GM18517 (cell line): ENCODE data around the gene GABRB2.
"Not testable (repeated sequence)": the region's sequence is repeated elsewhere in the genome, so short reads cannot be mapped to it uniquely, and the experiment has no call there.

Experiments
- ATAC-seq: cut with Tn5 transposase; IDR thresholded peaks from one replicate; pipeline ENCODE4 v1.9.1; 2021; ENCODE audit warnings: mild to moderate bottlenecking, moderate library complexity; ENCODE audit not compliant: unreplicated experiment

GABRB2 gene

DNA sequence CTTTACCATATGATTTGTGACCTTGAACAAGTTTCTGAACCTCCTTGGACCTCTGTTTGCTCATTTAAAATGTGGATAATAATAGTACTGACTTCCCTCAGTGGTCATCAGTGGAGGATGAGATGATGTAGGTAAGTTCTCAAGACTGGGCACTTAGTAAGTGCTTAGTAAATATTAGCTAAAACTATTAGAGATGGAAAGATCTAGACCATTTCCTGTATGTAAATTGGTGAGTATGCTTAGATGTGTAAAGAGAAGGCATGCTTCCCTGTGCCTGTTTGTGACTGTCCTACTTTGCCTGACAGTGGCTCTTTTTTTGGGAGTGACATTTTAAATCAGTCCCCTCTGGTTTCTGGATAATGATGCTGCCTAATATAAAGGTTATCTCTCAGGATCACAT is 288.1 kb downstream of the GABRB2 start:
- no peak for ATAC-seq

DNA sequence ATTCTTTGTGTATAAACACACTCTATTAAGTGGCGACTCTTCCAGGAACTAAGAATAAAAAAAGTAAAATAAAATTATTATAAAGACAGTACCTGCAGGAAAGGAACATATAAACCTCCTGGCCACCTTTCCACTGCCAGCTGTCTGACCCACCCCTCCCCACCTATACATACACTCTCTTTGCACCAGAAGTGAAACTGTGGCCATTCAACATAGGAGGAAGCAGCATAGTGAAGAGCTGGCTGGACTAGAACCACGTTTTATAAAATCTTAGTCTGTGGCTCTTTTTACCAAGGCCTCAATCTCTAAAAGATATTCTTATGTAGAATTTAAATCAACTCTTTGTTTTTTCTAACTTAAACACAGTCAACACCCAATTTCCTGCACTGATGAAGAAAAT is 289.6 kb downstream of the GABRB2 start:
- no peak for ATAC-seq

DNA sequence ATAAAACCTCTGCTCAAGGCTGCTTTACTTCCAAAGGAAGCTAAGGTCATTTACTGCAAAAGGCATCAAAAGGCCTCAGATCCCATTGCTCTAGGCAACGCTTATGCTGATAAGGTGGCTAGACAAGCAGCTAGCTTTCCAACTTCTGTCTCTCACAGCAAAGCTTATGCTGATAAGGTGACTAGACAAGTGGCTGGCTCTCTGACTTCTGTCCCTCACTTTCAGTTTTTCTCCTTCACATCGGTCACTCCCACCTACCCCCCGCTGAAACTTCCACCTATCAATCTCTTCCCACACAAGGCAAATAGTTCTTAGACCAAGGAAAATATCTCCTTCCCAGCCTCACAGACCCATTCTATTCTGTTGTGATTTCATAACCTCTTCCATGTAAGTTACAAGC is 293.6 kb downstream of the GABRB2 start:
- ATAC-seq, result not testable (repeated sequence)

DNA sequence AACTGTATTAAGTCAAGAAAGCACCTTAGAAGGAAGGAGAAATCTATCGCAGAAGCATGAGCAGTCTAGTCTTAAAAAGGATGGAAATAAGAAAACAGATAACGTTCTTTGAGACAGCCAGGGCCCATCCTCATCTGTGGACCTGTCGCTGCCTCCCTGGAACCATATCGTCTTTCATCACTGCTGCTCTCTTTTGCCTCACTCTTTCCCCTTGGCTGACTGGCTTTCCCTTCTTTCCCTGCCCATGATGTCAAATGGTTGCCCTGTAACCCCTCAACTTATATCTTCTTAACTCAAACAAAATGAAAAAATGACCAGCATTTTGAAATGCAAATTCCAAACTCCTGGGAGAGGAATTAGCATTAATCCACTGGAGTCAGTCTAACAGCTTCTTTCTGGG is 299.8 kb downstream of the GABRB2 start:
- ATAC-seq, result no peak

DNA sequence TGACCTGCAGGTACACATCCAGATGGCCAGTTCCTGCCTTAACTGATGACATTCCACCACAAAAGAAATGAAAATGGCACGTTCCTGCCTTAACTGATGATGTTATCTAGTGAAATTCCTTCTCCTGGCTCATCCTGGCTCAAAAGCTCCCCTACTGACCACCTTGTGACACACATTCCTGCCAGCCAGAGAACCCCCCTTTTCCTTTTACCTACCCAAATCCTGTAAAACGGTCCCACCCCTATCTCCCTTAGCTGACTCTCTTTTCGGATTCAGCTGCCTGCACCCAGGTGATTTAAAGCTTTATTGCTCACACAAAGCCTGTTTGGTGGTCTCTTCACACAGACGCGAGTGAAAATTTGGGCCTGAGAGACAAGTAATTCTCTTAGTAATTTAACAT is 300.7 kb downstream of the GABRB2 start:
- ATAC-seq, result not testable (repeated sequence)
